GM19455 (cell line): ENCODE measurements around the gene CTCF.

ENCODE experiments used
- ATAC-seq: cut with Tn5 transposase; IDR thresholded peaks from one replicate; pipeline ENCODE4 v1.9.1; 2021; ENCODE audit not compliant: unreplicated experiment

CTCF gene

DNA sequence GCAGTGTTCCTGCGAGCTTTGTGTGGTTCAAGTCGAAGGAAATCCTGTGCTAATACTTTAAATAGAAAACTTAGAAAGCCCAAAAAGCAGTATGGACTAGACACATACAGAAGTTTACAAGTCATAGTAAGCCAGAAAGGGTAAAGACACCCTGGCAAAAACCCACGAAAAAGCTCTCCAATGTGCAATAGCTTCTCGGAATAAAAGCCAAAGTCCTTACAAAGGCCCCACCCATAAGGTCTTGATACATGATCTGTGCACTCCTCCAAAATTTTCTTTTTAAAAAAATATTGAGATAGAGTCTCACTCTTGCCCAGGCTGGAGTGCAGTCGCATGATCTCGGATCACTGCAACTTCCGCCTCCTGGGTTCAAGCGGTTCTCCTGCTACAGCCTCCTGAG lies 114.6 kb downstream of the CTCF start:
- no peak for ATAC-seq

DNA sequence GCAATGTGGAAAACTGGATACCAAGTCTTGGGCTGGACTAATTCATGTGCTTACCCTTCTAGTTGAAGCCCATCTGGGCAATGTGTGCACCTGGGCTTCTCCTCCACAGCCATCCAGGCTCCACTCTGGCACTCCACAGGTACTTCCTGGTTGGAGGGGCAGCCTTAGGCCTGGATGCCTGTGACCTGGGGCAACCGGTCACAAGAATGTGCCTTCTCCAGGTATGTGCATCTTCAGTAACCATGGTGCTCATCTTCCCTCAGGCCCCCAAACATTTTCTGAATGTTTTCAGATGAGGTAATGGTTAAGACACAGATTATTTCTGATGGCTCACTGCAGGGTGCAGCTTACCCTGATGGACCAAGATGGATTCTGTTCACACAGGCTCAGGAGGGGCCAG lies 115.4 kb downstream of the CTCF start:
- no peak for ATAC-seq

GRCh38 chr16:67678354-67679023 lies 116.2 kb downstream of the CTCF start:
- no peak for ATAC-seq

GRCh38 chr16:67679935-67680897 lies 117.9 kb downstream of the CTCF start:
- no peak for ATAC-seq

DNA sequence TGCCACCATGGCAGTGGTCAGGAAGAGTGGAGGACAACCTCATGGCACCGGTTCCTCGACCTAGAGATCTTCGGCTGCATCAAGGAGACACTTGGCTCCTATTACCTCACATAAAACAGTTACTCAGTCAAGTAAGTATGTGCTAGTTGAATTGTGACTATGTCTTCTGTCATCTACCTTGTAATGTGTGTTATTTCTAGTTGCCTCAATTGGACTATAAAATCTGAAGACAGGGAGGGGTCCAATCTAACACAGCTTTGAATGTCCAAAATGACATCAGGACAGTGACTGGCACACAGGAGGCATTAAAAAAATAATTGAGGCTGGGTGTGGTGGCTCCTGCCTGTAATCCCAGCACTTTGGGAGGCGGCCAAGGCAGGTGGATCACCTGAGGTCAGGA lies 121.4 kb downstream of the CTCF start:
- ATAC-seq = no peak

GRCh38 chr16:67685388-67686112 lies 123.2 kb downstream of the CTCF start:
- no peak for ATAC-seq
